Measurements from ENCODE around the gene TTC33. TPM values are rescaled to one million over a fixed set of nuclear protein-coding genes. Genes with fewer than 3 reads are reported as not detected.

The TTC33 gene
- total RNA-seq, 1 experiment from 2014 or later: 12.6 TPM

DNA sequence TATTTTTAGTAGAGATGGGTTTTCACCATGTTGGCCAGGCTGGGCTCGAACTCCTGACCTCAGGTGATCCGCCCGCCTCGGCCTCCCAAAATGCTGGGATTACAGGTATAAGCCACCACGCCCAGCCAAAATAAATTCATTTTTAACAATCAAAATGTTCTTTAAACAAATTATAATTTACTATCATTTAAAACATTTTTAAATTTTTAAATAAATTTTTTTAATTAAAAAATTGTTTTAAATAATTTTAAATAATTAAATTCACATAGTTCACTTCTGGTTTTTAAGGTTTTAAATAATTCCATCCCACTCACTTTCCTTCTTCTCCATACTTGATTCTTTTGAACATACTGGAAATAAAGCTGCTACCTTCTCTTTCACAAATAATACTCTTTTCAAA is 15.0 kb upstream of the TTC33 start:
- no TSS peak for BruUV-seq (replicated peaks)
- POLR2A ChIA-PET: no interaction called here
- in situ Hi-C loops (cut with HindIII; ENCODE audit: low pct_unique_long_range_greater_than_20kb, low sequenced_read_pairs): no loop called here
- no peak for ATAC-seq
- TF ChIP-seq SIN3A (IDR thresholded peaks at IDR 0.05; ENCODE audit: borderline replicate concordance, insufficient read depth, low read depth, low read length) (no peak), TCF7L2 (IDR thresholded peaks at IDR 0.05; ENCODE audit: low read depth, low read length) (no peak), POLR2AphosphoS5 (IDR thresholded peaks at IDR 0.05; ENCODE audit: low read depth, low read length) (no peak)
- TF ChIP-seq, protein P1, sequence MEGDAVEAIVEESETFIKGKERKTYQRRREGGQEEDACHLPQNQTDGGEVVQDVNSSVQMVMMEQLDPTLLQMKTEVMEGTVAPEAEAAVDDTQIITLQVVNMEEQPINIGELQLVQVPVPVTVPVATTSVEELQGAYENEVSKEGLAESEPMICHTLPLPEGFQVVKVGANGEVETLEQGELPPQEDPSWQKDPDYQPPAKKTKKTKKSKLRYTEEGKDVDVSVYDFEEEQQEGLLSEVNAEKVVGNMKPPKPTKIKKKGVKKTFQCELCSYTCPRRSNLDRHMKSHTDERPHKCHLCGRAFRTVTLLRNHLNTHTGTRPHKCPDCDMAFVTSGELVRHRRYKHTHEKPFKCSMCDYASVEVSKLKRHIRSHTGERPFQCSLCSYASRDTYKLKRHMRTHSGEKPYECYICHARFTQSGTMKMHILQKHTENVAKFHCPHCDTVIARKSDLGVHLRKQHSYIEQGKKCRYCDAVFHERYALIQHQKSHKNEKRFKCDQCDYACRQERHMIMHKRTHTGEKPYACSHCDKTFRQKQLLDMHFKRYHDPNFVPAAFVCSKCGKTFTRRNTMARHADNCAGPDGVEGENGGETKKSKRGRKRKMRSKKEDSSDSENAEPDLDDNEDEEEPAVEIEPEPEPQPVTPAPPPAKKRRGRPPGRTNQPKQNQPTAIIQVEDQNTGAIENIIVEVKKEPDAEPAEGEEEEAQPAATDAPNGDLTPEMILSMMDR (IDR thresholded peaks at IDR 0.05): no peak
- TF ChIP-seq, protein P2, sequence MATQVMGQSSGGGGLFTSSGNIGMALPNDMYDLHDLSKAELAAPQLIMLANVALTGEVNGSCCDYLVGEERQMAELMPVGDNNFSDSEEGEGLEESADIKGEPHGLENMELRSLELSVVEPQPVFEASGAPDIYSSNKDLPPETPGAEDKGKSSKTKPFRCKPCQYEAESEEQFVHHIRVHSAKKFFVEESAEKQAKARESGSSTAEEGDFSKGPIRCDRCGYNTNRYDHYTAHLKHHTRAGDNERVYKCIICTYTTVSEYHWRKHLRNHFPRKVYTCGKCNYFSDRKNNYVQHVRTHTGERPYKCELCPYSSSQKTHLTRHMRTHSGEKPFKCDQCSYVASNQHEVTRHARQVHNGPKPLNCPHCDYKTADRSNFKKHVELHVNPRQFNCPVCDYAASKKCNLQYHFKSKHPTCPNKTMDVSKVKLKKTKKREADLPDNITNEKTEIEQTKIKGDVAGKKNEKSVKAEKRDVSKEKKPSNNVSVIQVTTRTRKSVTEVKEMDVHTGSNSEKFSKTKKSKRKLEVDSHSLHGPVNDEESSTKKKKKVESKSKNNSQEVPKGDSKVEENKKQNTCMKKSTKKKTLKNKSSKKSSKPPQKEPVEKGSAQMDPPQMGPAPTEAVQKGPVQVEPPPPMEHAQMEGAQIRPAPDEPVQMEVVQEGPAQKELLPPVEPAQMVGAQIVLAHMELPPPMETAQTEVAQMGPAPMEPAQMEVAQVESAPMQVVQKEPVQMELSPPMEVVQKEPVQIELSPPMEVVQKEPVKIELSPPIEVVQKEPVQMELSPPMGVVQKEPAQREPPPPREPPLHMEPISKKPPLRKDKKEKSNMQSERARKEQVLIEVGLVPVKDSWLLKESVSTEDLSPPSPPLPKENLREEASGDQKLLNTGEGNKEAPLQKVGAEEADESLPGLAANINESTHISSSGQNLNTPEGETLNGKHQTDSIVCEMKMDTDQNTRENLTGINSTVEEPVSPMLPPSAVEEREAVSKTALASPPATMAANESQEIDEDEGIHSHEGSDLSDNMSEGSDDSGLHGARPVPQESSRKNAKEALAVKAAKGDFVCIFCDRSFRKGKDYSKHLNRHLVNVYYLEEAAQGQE (IDR thresholded peaks at IDR 0.05; ENCODE audit: insufficient read depth in 1 of 2, low read depth in 2 of 2, low read length in 1 of 2): no peak
- Histone ChIP-seq H3K27me3 (ENCODE audit: control insufficient read depth, insufficient read depth, low read length) (no peaks in the 10 kb centered on the region), H3K27ac (ENCODE audit: low read length) (no peak overlapping the region), H3K4me3 (ENCODE audit: low read depth in 2 of 2, low read length in 2 of 2) (no peak overlapping the region), H3K9me3 (ENCODE audit: control insufficient read depth, insufficient read depth, low read depth, low read length) (no peaks in the 10 kb centered on the region), H3K4me1 (ENCODE audit: control insufficient read depth, insufficient read depth, low read length) (peaks cover 3% of the 10 kb centered on the region), H3K36me3 (ENCODE audit: control insufficient read depth, insufficient read depth, low read length) (peaks cover 53% of the 10 kb centered on the region)
- CTCF ChIA-PET: no interaction called here
- intact Hi-C loops (cut with micrococcal nuclease; ENCODE audit: unreplicated experiment): no loop called here
- no peak for DNase-seq (ENCODE audit: low read depth, low spot score)

DNA sequence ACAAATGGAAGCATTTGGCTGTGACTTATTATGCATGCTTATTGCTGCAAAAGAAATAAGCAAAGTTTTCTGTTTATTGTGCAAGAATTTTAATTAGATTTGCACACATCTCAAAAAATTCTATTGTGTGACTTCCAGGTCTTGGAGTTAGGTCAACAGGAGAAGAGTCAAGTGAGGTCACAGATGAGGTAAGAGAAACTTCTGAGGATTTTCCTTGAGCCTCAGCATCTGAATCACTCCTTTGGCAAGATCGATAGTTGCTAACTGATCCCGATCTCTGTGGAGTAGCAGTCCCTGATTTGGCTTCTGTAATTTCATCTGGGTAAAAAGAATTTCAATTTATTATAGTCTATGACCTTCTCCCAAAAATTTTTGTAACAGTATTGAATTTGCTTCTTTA is 6.9 kb upstream of the TTC33 start:
- TF ChIP-seq TCF7L2 (IDR thresholded peaks at IDR 0.05; ENCODE audit: low read depth, low read length) (no peak), POLR2AphosphoS5 (IDR thresholded peaks at IDR 0.05; ENCODE audit: low read depth, low read length) (no peak), SIN3A (IDR thresholded peaks at IDR 0.05; ENCODE audit: borderline replicate concordance, insufficient read depth, low read depth, low read length) (no peak)
- TF ChIP-seq, protein P1 (IDR thresholded peaks at IDR 0.05): no peak
- TF ChIP-seq, protein P2 (IDR thresholded peaks at IDR 0.05; ENCODE audit: insufficient read depth in 1 of 2, low read depth in 2 of 2, low read length in 1 of 2): no peak
- no TSS peak for BruUV-seq (replicated peaks)
- Histone ChIP-seq H3K27ac (ENCODE audit: low read length) (no peak overlapping the region), H3K27me3 (ENCODE audit: control insufficient read depth, insufficient read depth, low read length) (no peaks in the 10 kb centered on the region), H3K9me3 (ENCODE audit: control insufficient read depth, insufficient read depth, low read depth, low read length) (no peaks in the 10 kb centered on the region), H3K4me3 (ENCODE audit: low read depth in 2 of 2, low read length in 2 of 2) (no peak overlapping the region), H3K4me1 (ENCODE audit: control insufficient read depth, insufficient read depth, low read length) (no peaks in the 10 kb centered on the region), H3K36me3 (ENCODE audit: control insufficient read depth, insufficient read depth, low read length) (peaks cover 64% of the 10 kb centered on the region)
- intact Hi-C loops (cut with micrococcal nuclease; ENCODE audit: unreplicated experiment): no loop called here
- no peak for ATAC-seq
- in situ Hi-C loops (cut with HindIII; ENCODE audit: low pct_unique_long_range_greater_than_20kb, low sequenced_read_pairs): no loop called here
- DNase-seq (ENCODE audit: low read depth, low spot score): no peak
- CTCF ChIA-PET: no interaction called here
- POLR2A ChIA-PET: no interaction called here
